Esophagus squamous epithelium (tissue), 5 donors: ENCODE data around the gene ASMT. TPM values are rescaled to one million over a fixed set of nuclear protein-coding genes. Genes with fewer than 3 reads are reported as not detected.

Source experiments
- DNase-seq: peaks from one replicate; lab custom pipeline; 2025; lab: John Stamatoyannopoulos, UW
- H3K27ac ChIP-seq, 4 donors: fragments of 200-600 bp; sonication (generic); one replicate each; pipeline ENCODE4 v1.5.1; 2016 to 2019; ENCODE audit warnings: mild to moderate bottlenecking in 1 of 4
- H3K27me3 ChIP-seq, 4 donors: fragments of 200-600 bp; sonication (generic); 1 replicate in 3 of 4; 2 replicates in 1 of 4; pipeline versions ENCODE4 v1.5.1 to v1.6.0; 2017 to 2021; ENCODE audit warnings: antibody characterized with exemption in 1 of 4
- H3K36me3 ChIP-seq, 3 donors: fragments of 200-600 bp; sonication (generic); one replicate each; pipeline ENCODE4 v1.5.1; 2016 to 2019
- H3K4me1 ChIP-seq, 3 donors: fragments of 200-600 bp; sonication (generic); one replicate each; pipeline ENCODE4 v1.5.1; 2017 to 2019
- H3K4me3 ChIP-seq, 4 donors: fragments of 200-600 bp; sonication (generic); 1 replicate in 3 of 4; 2 replicates in 1 of 4; pipeline ENCODE4 v1.5.1; 2016 to 2019; ENCODE audit warnings: mild to moderate bottlenecking in 2 of 4, moderate library complexity in 1 of 4
- H3K9me3 ChIP-seq, 3 donors: fragments of 200-600 bp; sonication (generic); one replicate each; pipeline ENCODE4 v1.5.1; 2016 to 2019
- POLR2A ChIP-seq, 4 donors: fragments of 450-650 bp; IDR thresholded peaks; one replicate each; pipeline ENCODE4 v1.6.1; 2017; ENCODE audit warnings: antibody characterized with exemption in 4 of 4, mild to moderate bottlenecking in 4 of 4, moderate library complexity in 3 of 4
- WGBS, 2 donors: methylation state at CpG; one replicate each; pipeline ENCODE4 v1.1.5; 2018; 5-methylcytosine and 5-hydroxymethylcytosine counted together
- intact Hi-C: fragments of 100-400 bp; cut with DNase I; formaldehyde crosslinking; loops from one replicate; pipeline ENCODE4 v1.15.0; 2022
- total RNA-seq, 4 donors: library from RNA; depleted of rRNA; stranded (reverse); fragments of >200 nt; gene quantifications; one replicate each; pipeline ENCODE4 v1.1.0, GENCODE V29; 2016
- TF ChIP-seq, protein P1 (sequence below), 6 experiments: fragments of 450-650 bp in 4 of 6; fragments of 200-600 bp in 2 of 6; sonication (generic) in 2 of 6; IDR thresholded peaks; one replicate each; pipeline ENCODE4 v1.5.1; 2016 to 2019; ENCODE audit warnings: antibody characterized with exemption in 6 of 6, mild to moderate bottlenecking in 4 of 6, moderate library complexity in 4 of 6
- donor health status: DM: yes; HTN: yes; CAD: no.

ASMT gene
- total RNA-seq, 4 donors from 2014 or later: not detected

DNA sequence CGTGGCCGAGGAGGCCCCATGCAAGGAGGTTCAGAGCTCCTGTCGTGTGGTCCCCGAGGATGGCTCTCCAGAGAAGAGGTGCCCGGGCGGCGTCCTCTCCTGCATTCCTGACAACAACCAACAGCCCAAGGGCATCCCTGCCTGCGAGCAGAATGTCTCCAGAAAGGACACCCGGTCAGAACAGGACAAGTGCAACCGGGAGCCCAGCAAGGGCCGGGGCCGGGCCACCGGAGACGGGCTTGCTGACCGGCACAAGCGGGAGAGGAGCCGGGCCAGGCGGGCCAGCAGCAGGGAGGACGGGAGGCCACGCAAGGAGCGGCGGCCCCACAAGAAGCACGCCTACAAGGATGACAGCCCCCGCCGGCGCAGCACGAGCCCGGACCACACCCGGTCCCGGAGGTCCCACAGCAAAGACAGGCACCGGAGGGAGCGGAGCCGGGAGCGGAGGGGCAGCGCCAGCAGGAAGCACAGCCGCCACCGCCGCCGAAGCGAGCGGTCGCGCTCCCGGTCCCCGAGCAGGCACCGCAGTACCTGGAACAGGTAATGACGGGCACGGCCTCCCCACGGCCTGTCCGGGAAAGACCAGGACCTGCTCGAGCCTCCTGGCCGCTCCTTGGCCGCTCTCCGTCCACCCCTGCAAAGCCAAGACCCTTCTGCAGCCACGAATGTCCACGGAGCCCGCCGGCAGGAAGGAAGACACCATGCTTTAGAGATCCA is 13.7 kb upstream of the ASMT start:
- TF ChIP-seq, protein P1, sequence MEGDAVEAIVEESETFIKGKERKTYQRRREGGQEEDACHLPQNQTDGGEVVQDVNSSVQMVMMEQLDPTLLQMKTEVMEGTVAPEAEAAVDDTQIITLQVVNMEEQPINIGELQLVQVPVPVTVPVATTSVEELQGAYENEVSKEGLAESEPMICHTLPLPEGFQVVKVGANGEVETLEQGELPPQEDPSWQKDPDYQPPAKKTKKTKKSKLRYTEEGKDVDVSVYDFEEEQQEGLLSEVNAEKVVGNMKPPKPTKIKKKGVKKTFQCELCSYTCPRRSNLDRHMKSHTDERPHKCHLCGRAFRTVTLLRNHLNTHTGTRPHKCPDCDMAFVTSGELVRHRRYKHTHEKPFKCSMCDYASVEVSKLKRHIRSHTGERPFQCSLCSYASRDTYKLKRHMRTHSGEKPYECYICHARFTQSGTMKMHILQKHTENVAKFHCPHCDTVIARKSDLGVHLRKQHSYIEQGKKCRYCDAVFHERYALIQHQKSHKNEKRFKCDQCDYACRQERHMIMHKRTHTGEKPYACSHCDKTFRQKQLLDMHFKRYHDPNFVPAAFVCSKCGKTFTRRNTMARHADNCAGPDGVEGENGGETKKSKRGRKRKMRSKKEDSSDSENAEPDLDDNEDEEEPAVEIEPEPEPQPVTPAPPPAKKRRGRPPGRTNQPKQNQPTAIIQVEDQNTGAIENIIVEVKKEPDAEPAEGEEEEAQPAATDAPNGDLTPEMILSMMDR (IDR thresholded peaks at IDR 0.05): no peak
- no peak for TF ChIP-seq POLR2A (IDR thresholded peaks at IDR 0.05)
- intact Hi-C loops: no loop called here
- DNase-seq: no peak
- no peak overlapping the region for H3K27ac ChIP-seq
- WGBS, 2 donors: 88 to 93% methylated on average over 4 to 23 of the region's 58 CpGs
- H3K4me3 ChIP-seq: no peak overlapping the region
- H3K4me1 ChIP-seq: peaks cover 0 to 10% (median 0%) of the 10 kb centered on the region in 3 donors
- H3K9me3 ChIP-seq: peaks cover 0 to 13% (median 0%) of the 10 kb centered on the region in 3 donors
- no peaks in the 10 kb centered on the region for H3K27me3 ChIP-seq
- H3K36me3 ChIP-seq: peaks cover 45 to 84% (median 58%) of the 10 kb centered on the region in 3 donors

DNA sequence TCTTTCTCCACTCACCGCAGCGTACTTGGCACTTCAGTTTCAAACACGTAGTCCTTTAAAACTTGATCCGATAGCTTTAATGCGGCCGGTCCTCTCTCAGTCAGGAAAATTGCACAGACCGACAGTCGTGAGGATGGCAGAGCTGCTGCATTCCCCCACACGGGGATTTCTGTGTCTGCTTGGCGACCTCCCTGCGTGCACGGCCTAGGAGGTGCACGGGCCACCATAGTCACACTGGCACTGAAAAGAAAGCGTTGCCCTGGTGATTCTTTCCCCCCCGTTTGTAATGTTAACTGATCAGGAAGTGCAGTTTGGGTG is 13.1 kb upstream of the ASMT start:
- Histone ChIP-seq H3K36me3 (peaks cover 44 to 86% (median 57%) of the 10 kb centered on the region in 3 donors), H3K27me3 (no peaks in the 10 kb centered on the region), H3K9me3 (peaks cover 0 to 13% (median 0%) of the 10 kb centered on the region in 3 donors), H3K27ac (no peak overlapping the region), H3K4me1 (peaks cover 0 to 10% (median 0%) of the 10 kb centered on the region in 3 donors), H3K4me3 (no peak overlapping the region)
- no peak for DNase-seq
- no peak for TF ChIP-seq POLR2A (IDR thresholded peaks at IDR 0.05)
- TF ChIP-seq, protein P1 (IDR thresholded peaks at IDR 0.05): no peak
- intact Hi-C loops: no loop called here
- WGBS, 2 donors: 96 to 100% methylated on average over 5 to 10 of the region's 15 CpGs

DNA sequence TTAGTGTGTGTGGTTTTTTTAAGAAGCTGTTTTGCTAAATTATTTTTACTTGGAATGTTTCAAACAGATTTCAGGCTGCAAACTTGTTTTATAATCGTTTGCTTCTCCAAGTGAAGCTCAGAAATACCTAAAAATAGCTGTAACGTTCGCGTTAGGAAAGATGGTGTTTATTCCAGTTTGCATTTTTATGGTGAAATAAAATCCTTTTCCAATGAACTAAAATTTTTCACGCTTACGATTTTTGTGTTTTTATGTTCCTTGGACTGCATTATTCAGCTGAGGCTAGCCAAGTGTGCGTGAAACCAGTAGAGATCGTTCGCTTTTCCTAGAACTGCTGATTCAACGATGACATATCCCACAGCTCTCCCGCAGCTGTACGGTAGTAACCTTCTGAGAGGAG is 12.6 kb upstream of the ASMT start:
- TF ChIP-seq, protein P1 (IDR thresholded peaks at IDR 0.05): no peak
- no peak for TF ChIP-seq POLR2A (IDR thresholded peaks at IDR 0.05)
- no peak overlapping the region for H3K4me3 ChIP-seq
- no peak overlapping the region for H3K27ac ChIP-seq
- 92 to 96% methylated on average over 12 of the region's 12 CpGs for WGBS, 2 donors
- peaks cover 0 to 10% (median 0%) of the 10 kb centered on the region in 3 donors for H3K4me1 ChIP-seq
- peaks cover 0 to 13% (median 0%) of the 10 kb centered on the region in 3 donors for H3K9me3 ChIP-seq
- H3K27me3 ChIP-seq: no peaks in the 10 kb centered on the region
- H3K36me3 ChIP-seq: peaks cover 38 to 81% (median 52%) of the 10 kb centered on the region in 3 donors
- DNase-seq: no peak
- intact Hi-C loops: no loop called here

GRCh38 chrX:1606496-1606895 is 8.4 kb upstream of the ASMT start:
- no peak overlapping the region for H3K27ac ChIP-seq
- H3K9me3 ChIP-seq: peaks cover 0 to 8% (median 0%) of the 10 kb centered on the region in 3 donors
- no peaks in the 10 kb centered on the region for H3K4me1 ChIP-seq
- intact Hi-C loops: no loop called here
- no peak for TF ChIP-seq POLR2A (IDR thresholded peaks at IDR 0.05)
- no peaks in the 10 kb centered on the region for H3K27me3 ChIP-seq
- H3K36me3 ChIP-seq: peaks cover 10 to 39% (median 11%) of the 10 kb centered on the region in 3 donors
- H3K4me3 ChIP-seq: no peak overlapping the region
- 90 to 95% methylated on average over 11 of the region's 11 CpGs for WGBS, 2 donors
- no peak for DNase-seq

DNA sequence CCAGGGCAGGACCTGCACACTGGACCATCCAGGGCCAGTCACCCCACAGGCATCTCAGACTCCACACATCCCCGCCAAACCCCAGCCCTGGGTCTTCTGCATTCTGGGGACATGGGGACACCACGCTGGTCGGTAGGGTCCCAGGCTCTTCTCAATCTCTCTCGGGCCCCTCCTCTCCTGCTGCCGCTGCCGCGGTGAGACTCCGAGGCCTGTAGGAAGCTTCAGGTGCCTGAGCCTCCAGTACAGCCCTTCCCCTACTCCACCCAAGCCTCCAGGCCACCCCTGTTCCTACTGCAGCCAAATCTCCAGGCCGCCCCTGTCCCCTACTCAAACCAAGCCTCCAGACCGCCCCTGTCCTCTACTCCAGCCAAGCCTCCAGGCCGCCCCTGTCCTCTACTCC is 5.5 kb upstream of the ASMT start:
- intact Hi-C loops: no loop called here
- DNase-seq: no peak
- Histone ChIP-seq H3K4me3 (no peak overlapping the region), H3K27ac (no peak overlapping the region), H3K9me3 (no peaks in the 10 kb centered on the region), H3K36me3 (peaks cover 0 to 14% (median 0%) of the 10 kb centered on the region in 3 donors), H3K4me1 (no peaks in the 10 kb centered on the region), H3K27me3 (no peaks in the 10 kb centered on the region)
- WGBS, 2 donors: 80 to 82% methylated on average over 9 to 10 of the region's 11 CpGs
- no peak for TF ChIP-seq POLR2A (IDR thresholded peaks at IDR 0.05)
- TF ChIP-seq, protein P1 (IDR thresholded peaks at IDR 0.05): no peak
